Ovary (tissue), 9 donors: ENCODE data around the gene CYB5R3. TPM values are rescaled to one million over a fixed set of nuclear protein-coding genes. Genes with fewer than 3 reads are reported as not detected.

Experiments
- DNase-seq, 5 donors: peaks; one replicate each; pipeline ENCODE4 v3.0.0-alpha.2; 2019 to 2020
- H3K27ac ChIP-seq, 2 donors: fragments of 200-600 bp; one replicate each; pipeline versions ENCODE4 v1.5.1 to v1.8.0; 2019 to 2022
- H3K27me3 ChIP-seq: fragments of 200-600 bp; one replicate; pipeline ENCODE4 v1.8.0; 2022
- H3K36me3 ChIP-seq: fragments of 200-600 bp; sonication (generic); one replicate; pipeline ENCODE4 v1.5.1; 2019
- H3K4me1 ChIP-seq: one replicate; pipeline ENCODE4 v1.8.1; 2013; ENCODE audit warnings: mild to moderate bottlenecking, moderate library complexity; ENCODE audit not compliant: insufficient read depth
- H3K4me3 ChIP-seq: fragments of 200-600 bp; sonication (generic); one replicate; pipeline ENCODE4 v1.5.1; 2017
- H3K9me3 ChIP-seq, 2 donors: fragments of 200-600 bp in 1 of 2; sonication (generic) in 1 of 2; one replicate each; pipeline versions ENCODE4 v1.5.1 to v1.8.1; 2013 to 2019; ENCODE audit warnings: mild to moderate bottlenecking in 1 of 2, moderate library complexity in 1 of 2
- CTCF ChIP-seq, 3 donors: fragments of 450-650 bp in 2 of 3; fragments of 200-600 bp in 1 of 3; IDR thresholded peaks; one replicate each; pipeline versions ENCODE4 v1.5.1 to v1.8.0; 2016 to 2022; ENCODE audit warnings: antibody characterized with exemption in 3 of 3, mild to moderate bottlenecking in 1 of 3
- EP300 ChIP-seq: sonication (generic); formaldehyde crosslinking; IDR thresholded peaks from one replicate; pipeline ENCODE4 v1.6.1; 2017; ENCODE audit warnings: antibody characterized with exemption
- POLR2A ChIP-seq: fragments of 450-650 bp; IDR thresholded peaks from one replicate; pipeline ENCODE4 v1.6.1; 2017; ENCODE audit warnings: antibody characterized with exemption, mild to moderate bottlenecking, moderate library complexity
- WGBS, 3 donors: extraction: QIAGEN DNeasy Blood & Tissue Kit in 1 of 3; methylation state at CpG; one replicate each; pipeline versions ENCODE4 v1.1.5 to v1.1.7; 2013 to 2017; 5-methylcytosine and 5-hydroxymethylcytosine counted together
- intact Hi-C, 4 donors: fragments of 100-400 bp; cut with DNase I; formaldehyde crosslinking; loops; one replicate each; pipeline versions ENCODE4 v1.11.0 to v1.15.1; 2022 to 2023
- polyA plus RNA-seq, 2 donors: library from polyadenylated mRNA; stranded (reverse); fragments of 200-250 nt in 1 of 2; fragments of 350-450 nt in 1 of 2; fragmentation: Illumina TruSeq in 1 of 2; extraction: RNeasy Lipid Tissue Mini Kit (QIAGEN cat#74804) in 1 of 2; gene quantifications; one replicate each; pipeline ENCODE4 v1.2.3, GENCODE V29; 2013 to 2014
- total RNA-seq, 7 donors: library from RNA; depleted of rRNA in 2 of 7; stranded (reverse); fragments of >200 nt in 2 of 7; fragmentation: NEBNext Ultra II Directional in 3 of 7; extraction: Animal tissue kit (Norgen Biotek cat#: 25700) in 3 of 7; gene quantifications; one replicate each; pipeline versions ENCODE4 v1.1.0 to v1.2.4, GENCODE V29; 2016 to 2023
- donor health status: DM: no; HTN: no; CAD: no; lungs with moderate emphysema.
- donor health status: DM: no; HTN: no; CAD: no.
- donor health status: Bipolar disorder and iron deficiency.
- donor health status: DM: yes; HTN: yes; CAD: no.
- donor health status: DM: no; HTN: no; CAD: no.
- donor health status: DM: yes; HTN: yes; CAD: no.

The CYB5R3 gene
- total and polyA plus RNA-seq, 9 donors = 56.9 to 279 (median 228) TPM

- intact Hi-C loops = loop anchor here in 2 of 4 donors (10.0 kb wide), 2 partner anchors 80 to 100 kb away; partner anchors contain the start of gene RRP7A (in 1 of the 2)
- TF ChIP-seq POLR2A (peak; percentile 89), CTCF (IDR thresholded peaks at IDR 0.05) (no peak), EP300 (peak; percentile 30)
- peak; percentile 82 to 91 (median 85) for DNase-seq
- peaks cover 15% of the 10 kb centered on the region for H3K4me1 ChIP-seq
- no peaks in the 10 kb centered on the region for H3K36me3 ChIP-seq
- H3K4me3 ChIP-seq = peak overlapping the region; percentile 17
- 0 to 1% (median 1%) methylated on average over 35 of the region's 35 CpGs for WGBS, 3 donors
- no peaks in the 10 kb centered on the region for H3K27me3 ChIP-seq
- H3K9me3 ChIP-seq = no peaks in the 10 kb centered on the region
- peak overlapping the region; percentile 91 to 92 for H3K27ac ChIP-seq
Measured at GRCh38 chr22:42615092-42615859, 33.9 kb downstream of the CYB5R3 start.

- WGBS, 3 donors = 0 to 1% (median 1%) methylated on average over 77 to 85 of the region's 85 CpGs
- intact Hi-C loops = loop anchor here in 2 of 4 donors (10.0 kb wide), 2 partner anchors 80 to 100 kb away; partner anchors contain the start of gene RRP7A (in 1 of the 2)
- Histone ChIP-seq H3K36me3 (no peaks in the 10 kb centered on the region), H3K4me1 (peaks cover 16% of the 10 kb centered on the region), H3K27ac (peak within 1 kb of the TSS; percentile 91 to 92), H3K9me3 (no peaks in the 10 kb centered on the region), H3K4me3 (peak within 1 kb of the TSS; percentile 89), H3K27me3 (no peaks in the 10 kb centered on the region)
- DNase-seq = peak; percentile 99 to 100 (median 99)
- TF ChIP-seq CTCF (IDR thresholded peaks at IDR 0.05) = no peak
- TF ChIP-seq POLR2A = peak; percentile 60
- no peak for TF ChIP-seq EP300
Measured at GRCh38 chr22:42614312-42615091, 34.7 kb downstream of the CYB5R3 start, which contains the start of gene POLDIP3. POLDIP3 (minus strand) TSS chr22:42614883; CDS start chr22:42614857, 26 bp downstream.

GRCh38 chr22:42613872-42614301 is 35.3 kb downstream of the CYB5R3 start:
- DNase-seq = no peak
- Histone ChIP-seq H3K27me3 (no peaks in the 10 kb centered on the region), H3K9me3 (no peaks in the 10 kb centered on the region), H3K36me3 (no peaks in the 10 kb centered on the region), H3K4me3 (peak overlapping the region; percentile 89), H3K4me1 (peaks cover 19% of the 10 kb centered on the region), H3K27ac (peak overlapping the region; percentile 91 to 92)
- TF ChIP-seq POLR2A (no peak), EP300 (no peak), CTCF (IDR thresholded peaks at IDR 0.05) (no peak)
- 0 to 1% (median 0%) methylated on average over 10 of the region's 10 CpGs for WGBS, 3 donors
- intact Hi-C loops = loop anchor here in 2 of 4 donors (10.0 kb wide), 2 partner anchors 79 to 99 kb away; partner anchors contain the start of gene RRP7A (in 1 of the 2)

GRCh38 chr22:42612336-42612735 is 36.9 kb downstream of the CYB5R3 start:
- 16 to 42% (median 24%) methylated on average over 11 of the region's 11 CpGs for WGBS, 3 donors
- Histone ChIP-seq H3K9me3 (no peaks in the 10 kb centered on the region), H3K27me3 (no peaks in the 10 kb centered on the region), H3K27ac (no peak overlapping the region), H3K4me1 (peaks cover 25% of the 10 kb centered on the region), H3K36me3 (no peaks in the 10 kb centered on the region), H3K4me3 (no peak overlapping the region)
- no peak for DNase-seq
- TF ChIP-seq POLR2A = no peak
- TF ChIP-seq CTCF (IDR thresholded peaks at IDR 0.05) = no peak
- TF ChIP-seq EP300 = no peak
- intact Hi-C loops = loop anchor here in 2 of 4 donors (10.0 kb wide), 2 partner anchors 78 to 98 kb away; partner anchors contain the start of gene RRP7A (in 1 of the 2)
